Inflammatory macrophage treated with lipopolysaccharide for 4 hours (primary cell): ENCODE results near the gene EFR3B.
"Not testable (repeated sequence)": the region's sequence is repeated elsewhere in the genome, so short reads cannot be mapped to it uniquely, and the experiment has no call there.

Source experiments
- DNase-seq: peaks from one replicate; pipeline ENCODE4 v3.0.0-alpha.2; 2020

The EFR3B gene, protein sequence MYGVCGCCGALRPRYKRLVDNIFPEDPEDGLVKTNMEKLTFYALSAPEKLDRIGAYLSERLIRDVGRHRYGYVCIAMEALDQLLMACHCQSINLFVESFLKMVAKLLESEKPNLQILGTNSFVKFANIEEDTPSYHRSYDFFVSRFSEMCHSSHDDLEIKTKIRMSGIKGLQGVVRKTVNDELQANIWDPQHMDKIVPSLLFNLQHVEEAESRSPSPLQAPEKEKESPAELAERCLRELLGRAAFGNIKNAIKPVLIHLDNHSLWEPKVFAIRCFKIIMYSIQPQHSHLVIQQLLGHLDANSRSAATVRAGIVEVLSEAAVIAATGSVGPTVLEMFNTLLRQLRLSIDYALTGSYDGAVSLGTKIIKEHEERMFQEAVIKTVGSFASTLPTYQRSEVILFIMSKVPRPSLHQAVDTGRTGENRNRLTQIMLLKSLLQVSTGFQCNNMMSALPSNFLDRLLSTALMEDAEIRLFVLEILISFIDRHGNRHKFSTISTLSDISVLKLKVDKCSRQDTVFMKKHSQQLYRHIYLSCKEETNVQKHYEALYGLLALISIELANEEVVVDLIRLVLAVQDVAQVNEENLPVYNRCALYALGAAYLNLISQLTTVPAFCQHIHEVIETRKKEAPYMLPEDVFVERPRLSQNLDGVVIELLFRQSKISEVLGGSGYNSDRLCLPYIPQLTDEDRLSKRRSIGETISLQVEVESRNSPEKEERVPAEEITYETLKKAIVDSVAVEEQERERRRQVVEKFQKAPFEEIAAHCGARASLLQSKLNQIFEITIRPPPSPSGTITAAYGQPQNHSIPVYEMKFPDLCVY

DNA sequence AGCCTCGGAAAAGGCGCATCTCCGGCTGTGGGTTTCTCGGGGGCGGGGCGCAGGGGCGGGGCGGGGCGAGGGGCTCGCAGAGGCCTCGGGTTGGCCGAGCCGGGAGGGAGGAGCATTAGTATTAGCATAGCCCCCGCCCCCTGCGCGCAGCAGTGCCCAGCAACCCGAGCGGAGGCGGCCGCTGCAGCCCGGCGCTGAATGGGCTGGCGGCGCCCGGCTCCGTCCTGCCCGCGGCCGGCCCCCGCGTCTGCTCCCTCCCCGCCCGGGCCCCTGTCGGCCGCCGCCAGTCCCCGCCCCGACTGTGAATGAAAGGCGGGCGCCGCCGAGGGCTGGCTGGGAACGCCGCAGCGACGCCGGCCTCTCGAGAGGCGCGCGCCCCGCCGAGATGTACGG, at the start of gene EFR3B:
TSS of gene EFR3B (plus strand) at position 149 of the 393 bp plus-strand sequence. CDS start at position 386, 237 bp downstream.
- DNase-seq, result peak; percentile 96

DNA sequence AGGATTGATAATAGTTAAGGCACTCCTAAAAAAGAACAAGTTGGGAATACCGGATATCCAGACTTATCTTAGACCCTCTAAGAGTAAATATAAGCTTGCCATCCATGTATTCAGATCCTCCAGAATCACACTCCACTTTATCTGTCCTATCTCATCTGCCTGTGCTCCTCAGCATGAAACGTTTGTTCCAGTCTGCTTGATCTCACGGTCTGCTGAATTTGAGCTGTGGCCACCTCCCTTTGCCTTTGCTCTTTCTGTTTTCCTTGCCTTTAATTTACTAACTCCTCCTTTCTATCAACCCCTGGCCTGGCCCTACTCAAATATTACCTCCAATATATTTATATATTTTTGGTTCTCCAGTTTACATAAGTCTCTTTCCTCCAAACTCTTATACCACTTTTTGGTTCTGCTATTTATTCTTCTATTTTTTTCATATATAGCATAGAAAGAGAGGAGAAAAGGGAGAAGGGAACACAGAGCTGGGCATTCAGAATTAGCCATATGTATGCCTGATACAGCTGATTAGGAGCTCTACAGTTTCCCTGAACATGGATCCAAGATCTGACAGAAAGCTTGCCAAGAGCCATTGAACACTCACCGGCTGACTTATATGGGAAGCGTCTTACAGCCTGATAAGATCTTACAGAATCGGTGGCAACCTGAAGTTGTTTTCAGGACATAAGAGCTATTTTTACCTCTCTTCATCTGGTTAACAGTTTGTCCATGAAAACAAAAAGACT, 48.3 kb upstream of the EFR3B start:
- no peak for DNase-seq

DNA sequence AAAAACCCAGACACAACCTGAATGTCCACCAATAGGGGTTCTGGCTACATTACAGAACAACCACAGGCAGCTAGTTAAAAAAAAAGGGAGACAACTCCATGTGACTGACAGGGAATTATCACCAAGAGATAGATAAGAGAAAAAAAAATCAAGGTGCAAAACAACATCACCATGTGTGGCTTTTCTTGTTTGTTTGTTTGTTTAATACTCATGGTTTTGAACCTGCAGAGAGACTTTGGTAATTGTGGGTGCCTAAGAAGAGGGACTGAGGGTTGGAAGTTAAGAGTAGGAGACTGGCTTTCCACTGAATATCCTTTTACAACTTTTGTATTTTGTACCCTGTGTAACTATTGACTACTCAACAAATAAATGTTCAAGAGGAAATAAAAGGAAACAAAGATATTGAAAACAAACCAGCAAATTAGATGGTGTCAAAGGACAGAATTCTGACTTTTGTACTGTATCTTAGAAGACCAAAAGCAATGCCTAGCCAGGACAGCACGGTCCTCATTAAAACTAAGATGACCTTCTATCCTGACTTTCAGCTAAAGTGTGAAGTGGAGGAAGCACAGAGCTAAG, 47.6 kb upstream of the EFR3B start:
- no peak for DNase-seq

DNA sequence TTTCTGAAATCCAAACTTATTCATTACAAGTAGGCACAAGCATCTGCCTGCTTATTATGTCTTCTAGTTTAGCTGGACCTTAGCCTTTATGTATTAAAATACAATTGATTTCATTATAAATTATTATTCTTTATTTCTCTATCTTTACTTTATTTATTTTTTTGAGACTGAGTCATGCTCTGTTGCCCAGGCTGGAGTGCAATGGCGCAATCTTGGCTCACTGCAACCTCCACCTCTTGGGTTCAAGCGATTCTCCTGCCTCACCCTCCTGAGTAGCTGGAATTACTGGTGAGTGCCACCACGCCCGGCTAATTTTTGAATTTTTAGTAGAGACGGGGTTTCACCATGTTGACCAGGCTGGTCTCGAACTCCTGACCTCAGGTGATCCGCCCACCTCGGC, 42.8 kb upstream of the EFR3B start:
- not testable (repeated sequence) for DNase-seq

DNA sequence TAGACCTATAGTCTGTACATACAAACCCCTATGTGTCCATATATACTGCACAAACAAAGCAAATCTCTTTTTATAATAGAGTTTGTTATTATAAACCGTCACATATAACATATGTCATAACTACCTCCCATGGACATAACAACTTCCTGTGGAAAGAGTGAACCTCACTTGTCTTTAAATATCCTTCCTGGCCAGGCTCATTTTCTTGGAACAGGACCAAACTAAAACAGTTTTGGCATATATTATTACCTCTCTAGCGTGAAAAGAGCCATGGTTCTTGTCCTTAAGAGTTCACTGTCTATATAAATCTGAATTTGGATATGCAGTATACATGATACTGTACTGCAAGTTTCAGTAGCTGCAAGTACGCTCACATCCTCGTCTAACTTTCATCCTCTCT, 41.8 kb upstream of the EFR3B start:
- DNase-seq, result no peak

DNA sequence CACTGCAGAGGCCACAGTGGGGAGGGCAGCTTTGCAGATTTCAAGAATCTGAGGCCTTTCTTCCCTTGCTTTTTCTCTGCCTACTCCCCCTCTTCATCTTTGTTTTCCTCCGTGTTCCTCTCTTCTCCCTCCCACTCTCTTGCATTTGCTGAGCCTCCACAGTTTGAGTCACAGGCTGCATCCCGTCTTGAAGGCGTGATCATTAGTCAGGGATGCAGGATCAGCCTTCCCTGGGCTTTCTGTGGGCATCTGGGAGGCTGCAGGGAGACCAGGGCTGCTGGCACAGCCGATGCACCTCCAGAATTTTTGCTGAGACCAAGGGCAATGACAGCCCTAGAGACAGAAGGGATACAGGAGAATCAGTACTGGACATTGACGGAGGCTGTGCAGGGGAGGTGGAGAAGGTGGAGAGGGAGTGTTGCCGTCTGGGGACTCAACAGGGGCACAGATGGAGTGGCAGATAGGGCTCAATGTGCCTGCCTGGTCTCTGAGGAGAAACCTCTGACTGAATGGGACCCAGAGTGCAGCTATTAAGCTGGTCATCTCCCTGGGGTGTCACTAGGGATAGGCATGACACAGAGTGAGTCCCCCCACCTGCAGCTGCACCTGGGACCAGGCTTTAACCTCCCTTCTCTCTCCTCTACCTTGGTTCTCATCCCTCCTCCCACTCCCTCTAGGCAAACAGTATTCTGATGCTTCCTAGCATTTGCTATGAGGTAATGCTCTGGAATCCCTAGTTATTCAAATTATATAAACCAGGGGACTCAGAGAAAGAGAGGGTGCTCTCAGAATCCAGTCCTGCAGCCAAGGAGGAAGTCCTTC, 41.2 kb upstream of the EFR3B start:
- DNase-seq, result no peak

DNA sequence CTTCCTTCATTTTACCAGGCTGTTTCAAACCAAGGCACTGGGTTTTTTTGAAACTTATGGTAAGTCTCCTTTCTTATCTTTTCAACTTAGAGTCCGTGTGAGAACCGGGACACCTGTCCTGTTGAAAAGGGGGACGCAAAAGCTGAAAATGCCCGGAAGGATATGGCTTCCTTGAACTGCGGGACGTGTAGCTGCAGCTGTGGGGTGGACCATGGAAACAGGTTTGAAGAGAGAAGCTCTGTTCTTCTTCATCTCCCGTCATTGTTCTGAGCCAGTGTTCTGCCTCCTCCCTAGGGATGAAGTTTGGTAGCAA, 40.6 kb upstream of the EFR3B start:
- no peak for DNase-seq

DNA sequence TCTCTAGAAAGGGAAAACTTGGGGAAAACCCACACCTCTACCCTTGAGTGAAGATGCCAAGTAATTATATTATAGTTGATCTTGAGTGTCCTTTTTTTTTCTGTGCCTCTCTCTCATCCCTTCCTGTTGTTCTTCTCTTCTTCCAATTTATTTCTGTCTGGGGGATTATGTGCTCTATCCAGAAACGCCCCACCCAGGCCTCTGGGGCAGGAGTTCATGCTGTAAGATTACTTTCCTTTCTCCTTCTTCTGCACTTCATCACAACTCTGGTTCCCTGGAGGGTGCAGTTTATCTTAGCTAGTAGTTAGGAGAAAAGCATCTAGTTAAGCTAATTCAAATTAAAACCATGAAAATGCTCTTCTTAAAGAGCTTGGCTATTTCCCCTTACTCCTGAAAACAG, 39.8 kb upstream of the EFR3B start:
- no peak for DNase-seq

DNA sequence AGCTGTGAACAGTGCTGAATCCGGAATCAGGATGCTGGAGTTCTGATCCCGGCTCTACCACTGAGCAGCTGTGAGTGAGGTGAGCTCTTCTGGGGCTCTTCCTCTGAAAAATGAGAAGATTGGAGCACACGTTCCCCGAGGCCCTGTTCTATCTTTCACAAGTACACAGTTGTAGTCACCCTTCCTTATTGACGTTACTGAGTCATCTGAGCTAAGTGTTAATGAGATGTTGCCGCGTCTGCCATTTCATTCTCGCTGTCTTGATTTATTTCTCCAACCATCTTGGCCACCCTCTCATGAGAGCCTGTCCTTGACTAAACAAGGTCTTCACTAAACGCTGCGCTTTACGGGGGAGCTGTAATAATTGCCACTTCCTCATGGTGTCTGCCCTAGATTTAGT, 31.9 kb upstream of the EFR3B start:
- peak; percentile 48 for DNase-seq

DNA sequence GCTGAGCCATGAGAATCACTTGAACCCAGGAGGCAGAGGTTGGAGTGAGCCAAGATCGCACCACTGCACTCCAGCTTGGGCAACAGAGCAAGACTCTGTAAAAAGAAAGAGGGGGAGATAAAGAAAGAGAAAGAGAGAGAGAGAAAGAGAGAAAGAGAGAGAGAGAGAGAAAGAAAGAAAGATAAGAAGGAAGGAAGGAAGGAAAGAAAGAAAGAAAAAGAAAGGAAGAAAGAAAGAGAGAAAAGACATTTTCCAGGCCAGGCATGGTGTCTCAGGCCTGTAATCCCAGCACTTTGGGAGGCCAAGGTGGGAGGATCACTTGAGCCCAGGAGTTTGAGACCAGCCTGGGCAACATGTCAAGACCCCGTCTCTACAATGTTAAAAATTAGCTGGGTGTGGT, 30.5 kb upstream of the EFR3B start:
- not testable (repeated sequence) for DNase-seq

DNA sequence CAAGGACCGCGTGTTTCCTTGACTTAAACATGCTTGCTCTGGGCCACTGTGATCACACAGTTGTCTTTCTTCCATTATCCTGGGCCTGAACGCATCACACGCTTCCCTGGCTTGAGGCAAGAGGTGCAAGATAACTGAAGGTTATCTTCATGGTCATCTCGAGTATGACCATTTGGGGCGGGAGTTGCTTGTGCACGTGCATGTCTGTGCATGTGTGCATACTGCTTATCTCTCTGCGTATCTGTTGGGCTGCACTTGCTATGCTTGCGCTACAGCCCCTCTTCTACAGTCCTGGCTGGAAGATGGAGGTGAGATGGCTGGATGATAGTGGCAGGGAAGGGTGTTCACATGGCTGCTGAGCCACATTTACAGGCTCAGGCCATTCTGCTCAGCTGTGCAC, 27.2 kb upstream of the EFR3B start:
- DNase-seq, result no peak

DNA sequence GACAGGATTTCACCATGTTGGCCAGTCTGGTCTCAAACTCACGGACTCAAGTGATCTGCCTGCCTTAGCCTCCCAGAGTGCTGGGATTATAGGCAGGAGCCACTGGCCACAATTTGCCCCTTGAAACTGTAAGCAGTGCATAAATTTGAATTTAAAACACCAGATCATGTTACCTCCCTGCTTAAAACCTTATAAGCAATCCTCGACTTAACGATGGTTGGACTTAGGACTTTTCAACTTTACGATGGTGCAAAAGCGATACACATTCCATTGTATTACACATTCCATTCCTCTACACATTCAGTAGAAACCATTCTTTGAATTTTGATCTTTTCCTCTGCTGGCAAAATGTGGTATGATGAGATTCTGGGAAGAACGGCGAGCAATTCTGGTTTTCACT, 23.2 kb upstream of the EFR3B start:
- no peak for DNase-seq

DNA sequence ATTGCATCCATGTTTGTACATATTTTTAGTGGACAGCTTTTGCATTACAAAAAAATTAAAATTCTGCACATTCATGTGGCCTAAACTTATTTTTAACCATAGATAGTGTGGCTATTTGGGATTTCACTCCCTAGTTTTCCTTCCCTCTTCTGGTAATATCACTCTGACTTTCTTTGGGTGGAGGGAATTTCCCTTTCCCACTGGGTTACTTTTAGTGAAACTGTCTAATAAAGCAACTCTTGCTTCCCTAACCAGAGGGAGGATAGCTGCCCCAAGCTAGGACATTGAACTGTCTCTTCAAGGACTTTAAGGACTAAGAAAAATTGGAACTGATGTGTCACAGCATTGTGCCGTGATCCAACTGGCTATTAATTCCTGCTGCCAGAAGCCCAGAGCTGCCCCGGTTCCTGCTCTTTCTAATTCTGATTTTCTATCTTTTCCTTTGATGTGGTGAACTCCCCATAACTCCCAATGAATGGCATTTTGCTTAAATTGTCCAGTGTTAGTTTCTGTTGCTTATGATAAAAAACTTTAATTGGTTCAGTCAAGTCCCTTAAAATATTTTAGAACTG, 20.0 kb upstream of the EFR3B start:
- peak; percentile 68 for DNase-seq

DNA sequence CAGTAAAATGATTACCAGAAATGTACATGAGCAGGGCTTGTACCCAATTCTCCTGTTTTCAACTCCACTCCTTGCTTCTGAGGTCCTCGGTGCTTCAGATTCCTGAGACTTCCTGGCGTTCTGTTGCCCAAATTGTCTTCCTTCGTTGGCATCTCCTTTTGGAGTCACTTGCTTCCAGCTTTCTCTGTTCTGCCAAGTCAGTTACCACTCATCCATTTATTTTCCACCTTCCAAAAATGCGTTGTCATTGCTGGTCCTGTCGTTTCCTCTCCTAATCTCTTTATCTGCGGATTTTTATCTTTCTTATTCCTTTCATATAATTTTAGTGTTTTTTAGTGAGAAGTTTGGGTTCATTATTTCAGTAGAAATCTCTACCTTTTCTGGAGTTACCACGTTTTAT, 18.5 kb upstream of the EFR3B start:
- DNase-seq, result no peak

DNA sequence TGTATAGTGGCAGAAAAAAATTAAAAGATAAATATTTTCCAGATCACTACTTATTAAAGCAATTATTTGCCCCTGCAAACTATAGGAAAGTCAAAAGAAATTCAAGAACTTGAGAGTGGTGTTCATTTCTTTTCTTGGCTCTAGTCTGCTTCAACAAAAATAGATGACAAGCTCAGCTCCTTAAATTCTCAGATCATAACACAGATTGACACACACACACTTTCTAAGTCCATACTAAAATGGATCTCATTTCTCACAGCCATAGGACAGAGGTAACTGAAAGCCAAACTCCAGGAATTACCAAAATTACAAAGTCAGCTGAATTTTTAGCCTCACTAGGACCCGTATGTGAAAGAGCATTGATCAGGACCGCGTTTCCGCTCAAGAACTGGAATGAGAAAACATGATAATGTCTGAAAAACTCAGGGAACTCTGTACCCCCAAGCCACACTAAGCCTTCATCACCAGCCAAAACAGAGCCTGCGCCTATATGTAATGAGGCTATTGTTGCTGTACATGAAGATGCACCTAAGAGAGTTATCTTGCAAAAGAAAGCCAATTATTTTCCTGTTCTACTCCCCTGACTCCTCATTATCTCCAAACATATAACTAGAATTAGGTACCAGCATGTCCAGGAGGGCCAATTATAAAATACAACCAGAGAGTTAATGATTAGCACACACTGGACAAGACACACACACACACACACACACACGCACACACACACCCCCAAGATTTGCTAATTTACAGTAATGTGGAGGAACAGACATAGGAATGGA, 16.5 kb upstream of the EFR3B start:
- DNase-seq, result no peak

DNA sequence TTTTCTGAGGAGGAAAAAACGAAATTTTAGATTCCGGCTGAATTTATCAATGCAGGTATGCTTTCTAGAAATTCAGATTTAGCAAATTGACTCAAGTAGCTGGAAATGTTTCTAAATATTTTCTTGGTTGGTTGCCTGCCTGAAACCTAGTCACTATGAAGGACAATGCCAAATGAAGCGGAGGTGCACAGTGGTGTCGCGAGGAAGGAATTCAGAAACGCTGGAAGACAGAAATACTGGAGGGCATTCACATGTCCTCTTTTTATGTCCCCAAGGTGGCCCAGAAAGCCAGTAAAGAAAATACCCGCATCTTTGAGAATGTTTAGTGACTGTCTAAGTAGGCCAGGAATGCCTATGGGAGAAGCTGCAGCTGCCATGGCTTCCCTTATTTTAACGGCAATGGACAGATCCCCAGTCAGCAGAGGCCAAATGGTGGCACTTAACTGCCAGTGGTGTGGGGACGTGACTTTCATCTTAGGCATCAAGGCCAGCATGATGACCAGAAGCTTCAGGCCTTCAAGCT, 15.8 kb upstream of the EFR3B start:
- DNase-seq, result no peak

DNA sequence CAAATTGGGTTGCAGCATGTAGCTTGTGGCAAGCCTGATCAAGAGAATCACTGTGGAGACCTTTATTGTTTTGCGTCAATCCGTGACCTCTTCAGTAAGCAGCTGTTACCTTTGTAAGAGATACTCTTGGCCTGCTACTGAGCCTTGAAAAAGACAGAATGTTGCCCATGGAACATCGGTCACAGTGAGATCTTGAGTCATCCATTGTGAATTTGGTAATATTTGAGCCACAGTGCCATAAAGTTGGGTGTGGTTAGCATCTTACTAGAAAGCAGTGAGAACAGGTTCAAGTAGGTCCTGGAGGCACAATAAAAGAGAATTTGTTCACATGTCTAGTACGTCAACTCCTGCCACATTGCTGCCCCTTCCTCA, 12.7 kb upstream of the EFR3B start:
- peak; percentile 11 for DNase-seq

DNA sequence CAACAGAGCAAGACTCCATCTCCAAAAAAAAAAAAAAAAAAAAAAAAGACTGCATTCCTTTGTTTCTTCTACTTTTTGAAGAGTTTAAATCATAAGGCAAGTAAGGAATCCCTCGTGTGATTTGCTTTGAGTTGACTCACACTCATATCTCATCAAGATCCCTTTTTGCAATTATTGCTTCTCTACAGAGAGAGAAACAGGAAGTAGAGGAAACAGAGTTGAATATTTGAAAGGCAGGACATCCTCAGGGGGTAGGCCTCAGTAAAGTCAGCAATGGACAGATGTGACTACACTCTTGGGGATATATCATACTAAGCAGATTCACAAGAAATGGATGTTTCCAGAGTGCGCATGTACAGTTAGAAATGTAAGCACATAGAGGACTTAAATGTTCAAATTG, 11.2 kb upstream of the EFR3B start:
- peak; percentile 82 for DNase-seq

DNA sequence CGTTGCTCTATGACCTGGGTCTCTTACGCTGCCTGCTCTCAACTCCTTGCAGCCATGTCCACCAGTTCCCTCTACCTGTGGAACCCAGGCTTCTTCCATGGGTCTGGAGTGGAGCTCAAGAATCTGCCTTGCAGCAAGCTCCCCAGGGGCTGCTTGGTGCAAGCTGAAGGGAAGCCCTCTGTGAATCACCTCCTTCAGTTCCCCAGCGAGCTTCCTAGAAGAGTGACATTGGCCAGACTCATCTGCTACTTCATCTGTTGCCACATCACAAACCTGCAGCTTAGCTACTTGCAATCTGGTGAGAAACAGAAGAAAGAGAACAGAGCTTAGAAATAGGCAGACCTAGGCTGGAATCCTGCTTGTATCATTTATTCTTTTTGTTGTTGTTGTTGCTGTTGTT, 9.8 kb upstream of the EFR3B start:
- peak; percentile 82 for DNase-seq

DNA sequence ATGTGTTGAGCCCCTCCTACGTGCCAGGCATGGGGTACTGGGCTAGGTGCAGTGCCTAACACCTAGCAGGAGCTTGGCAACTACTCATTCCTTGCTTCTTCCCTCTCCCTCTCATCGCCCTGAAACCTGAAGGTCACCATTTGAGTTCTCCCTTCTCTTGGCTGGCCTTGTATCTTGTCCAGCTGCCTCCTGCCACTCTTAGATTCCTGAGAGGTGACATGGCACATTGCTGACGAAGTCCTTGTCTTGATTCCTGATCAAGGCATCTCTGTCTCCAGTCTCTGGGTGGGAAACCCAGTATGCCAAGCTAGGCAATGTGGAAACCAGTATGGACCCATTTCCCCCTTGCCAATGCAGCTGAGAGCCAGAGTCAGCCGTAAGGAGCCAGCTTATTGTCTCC, 9.0 kb upstream of the EFR3B start:
- DNase-seq, result no peak

DNA sequence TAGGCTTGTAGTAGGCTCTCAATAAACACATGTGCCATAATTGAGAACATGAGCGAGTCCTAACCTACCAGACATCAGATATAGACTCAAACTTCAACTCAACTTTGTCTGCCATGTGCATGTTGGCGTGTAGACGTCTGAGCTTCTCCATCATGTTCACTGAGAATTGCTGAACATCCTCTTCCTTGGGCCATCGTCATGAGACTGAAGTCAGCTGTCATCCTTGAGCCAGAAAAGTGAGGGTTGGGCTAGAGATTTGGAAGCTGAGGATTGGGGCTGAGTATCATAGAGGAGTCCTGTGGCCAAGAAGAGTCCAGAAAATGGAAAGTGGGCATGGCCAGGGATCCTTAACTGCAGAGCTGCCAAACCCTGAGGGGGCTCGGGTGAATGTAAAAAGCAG, 7.8 kb upstream of the EFR3B start:
- no peak for DNase-seq
